Epithelial cell of esophagus (primary cell): ENCODE measurements around the gene TXNRD2.
"Not testable (repeated sequence)": the region's sequence is repeated elsewhere in the genome, so short reads cannot be mapped to it uniquely, and the experiment has no call there.

Experiments used
- DNase-seq: peaks from one replicate; pipeline ENCODE4 v3.0.0; 2010; ENCODE audit warnings: low read depth
- H3K4me3 ChIP-seq: 2 replicates; pipeline ENCODE4 v1.5.1; 2011; ENCODE audit warnings: mild to moderate bottlenecking, low read length, control low read depth
- CTCF ChIP-seq: IDR thresholded peaks from 2 replicates; pipeline ENCODE4 v1.5.1; 2011; ENCODE audit warnings: low read depth, mild to moderate bottlenecking, low read length, control low read depth, inconsistent platforms; ENCODE audit not compliant: insufficient read depth; ENCODE audit errors: missing control alignments

TXNRD2 gene

GRCh38 chr22:19936513-19936912 is 5.1 kb downstream of the TXNRD2 start:
- TF ChIP-seq CTCF = no peak
- no peak for DNase-seq
- no peak overlapping the region for H3K4me3 ChIP-seq

GRCh38 chr22:19935123-19935718 is 6.4 kb downstream of the TXNRD2 start:
- H3K4me3 ChIP-seq, DNase-seq: not testable (repeated sequence)

GRCh38 chr22:19933341-19934241 is 8.0 kb downstream of the TXNRD2 start:
- no peak for DNase-seq

GRCh38 chr22:19932367-19933206 is 9.0 kb downstream of the TXNRD2 start:
- no peak overlapping the region for H3K4me3 ChIP-seq
- DNase-seq = no peak
- no peak for TF ChIP-seq CTCF

More at GRCh38 chr22:19933341-19934241, 8.0 kb downstream of the TXNRD2 start:
- no peak for TF ChIP-seq CTCF
- no peak overlapping the region for H3K4me3 ChIP-seq

- TF ChIP-seq CTCF = no peak
- H3K4me3 ChIP-seq = no peak overlapping the region
- no peak for DNase-seq
These were observed 10.1 kb downstream of the TXNRD2 start for GRCh38 chr22:19931514-19931913.

GRCh38 chr22:19930551-19931486 is 10.8 kb downstream of the TXNRD2 start:
- no peak for DNase-seq
- no peak for TF ChIP-seq CTCF
- no peak overlapping the region for H3K4me3 ChIP-seq
